MCF 10A (cell line): ENCODE results near the gene METTL1. TPM values are rescaled to one million over a fixed set of nuclear protein-coding genes. Genes with fewer than 3 reads are reported as not detected.

Experiments used
- BruUV-seq: library from RNA; stranded (reverse); fragments of 400-500 nt; replicated peaks from 2 replicates; lab custom pipeline; 2021; lab: Mats Ljungman, UMichigan
- CTCF ChIA-PET: fragments of 300-600 bp; sonication (Branson Sonifier 250); formaldehyde crosslinking; extraction: SDS; loops from one replicate; lab custom pipeline; 2021; ENCODE audit warnings: antibody characterized with exemption, inconsistent platforms; lab: Yijun Ruan, JAX
- POLR2A ChIA-PET: fragments of 300-600, 350-650 bp; sonication (Branson Sonifier 250); formaldehyde crosslinking; extraction: SDS; loops from one replicate; lab custom pipeline; 2020; ENCODE audit warnings: antibody characterized with exemption, inconsistent platforms; lab: Yijun Ruan, JAX
- DNase-seq: peaks from one replicate; pipeline ENCODE4 v3.0.0-alpha.2; 2018; ENCODE audit not compliant: unreplicated experiment
- H3K27ac Mint-ChIP-seq: one replicate; pipeline ENCODE4 v1.8.0; 2022; ENCODE audit warnings: mild to moderate bottlenecking, low read depth, mixed read lengths; ENCODE audit not compliant: unreplicated experiment
- H3K27me3 Mint-ChIP-seq: one replicate; pipeline ENCODE4 v1.8.0; 2022; ENCODE audit warnings: mixed read lengths; ENCODE audit not compliant: insufficient read depth, unreplicated experiment
- H3K36me3 Mint-ChIP-seq: one replicate; pipeline ENCODE4 v1.8.0; 2022; ENCODE audit warnings: mild to moderate bottlenecking, moderate library complexity, mixed read lengths; ENCODE audit not compliant: insufficient read depth, unreplicated experiment
- H3K4me1 Mint-ChIP-seq: one replicate; pipeline ENCODE4 v1.8.0; 2022; ENCODE audit warnings: mixed read lengths; ENCODE audit not compliant: insufficient read depth, unreplicated experiment
- H3K4me3 Mint-ChIP-seq: one replicate; pipeline ENCODE4 v1.8.0; 2022; ENCODE audit warnings: mild to moderate bottlenecking, moderate library complexity, mixed read lengths; ENCODE audit not compliant: unreplicated experiment
- H3K9me3 Mint-ChIP-seq: one replicate; pipeline ENCODE4 v1.8.0; 2022; ENCODE audit warnings: mixed read lengths; ENCODE audit not compliant: unreplicated experiment
- intact Hi-C: fragments of 100-400 bp; cut with micrococcal nuclease; formaldehyde crosslinking; loops from 2 replicates; pipeline ENCODE4 v1.14.1; 2022
- total RNA-seq: library from RNA; stranded (reverse); gene quantifications from 2 replicates; pipeline ENCODE4 v1.2.3, GENCODE V29; 2022
- TF ChIP-seq, protein P1 (sequence below): fragments of 200-600 bp; IDR thresholded peaks from one replicate; pipeline ENCODE4 v1.8.0; 2022; ENCODE audit warnings: antibody characterized with exemption, mild to moderate bottlenecking; ENCODE audit not compliant: unreplicated experiment

The METTL1 gene
- total RNA-seq, 1 experiment from 2014 or later = 40.6 TPM

DNA sequence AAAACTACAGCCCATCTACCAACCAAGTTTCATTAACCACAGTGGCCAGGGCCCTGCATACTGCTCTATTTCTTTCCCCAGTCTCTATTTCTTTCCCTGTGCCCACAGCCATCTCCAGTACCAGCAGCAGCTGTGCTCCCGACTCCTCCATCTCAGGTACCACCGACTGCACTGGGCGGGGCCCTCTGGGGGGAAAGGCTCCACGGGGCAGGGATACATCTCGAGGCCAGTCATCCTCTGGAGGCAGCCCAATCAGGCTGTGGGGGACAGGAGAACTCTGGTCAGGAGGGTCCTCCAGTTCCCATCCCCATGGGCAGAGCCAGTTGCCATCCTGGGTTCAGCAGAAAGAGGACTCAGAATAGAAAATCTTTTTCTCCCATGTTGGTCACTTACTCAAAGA is 22.8 kb downstream of the METTL1 start:
- DNase-seq = no peak
- Mint-ChIP-seq H3K27me3 (no peaks in the 10 kb centered on the region), H3K9me3 (no peaks in the 10 kb centered on the region), H3K4me1 (peaks cover 37% of the 10 kb centered on the region), H3K27ac (no peak overlapping the region), H3K4me3 (no peak overlapping the region), H3K36me3 (peaks cover 66% of the 10 kb centered on the region)
- no TSS peak for BruUV-seq
- intact Hi-C loops = no loop called here
- ChIA-PET CTCF (interaction anchor here (1.9 to 3.1 kb wide), 2 partner anchors 10 to 23 kb away, joined by 6 to 11 read pairs; no protein-coding TSS in a partner anchor), POLR2A (interaction anchor here (0.7 to 1.9 kb wide), 3 partner anchors 18 to 231 kb away, joined by 3 to 13 read pairs (median 4); partner anchors contain the start of gene CYP27B1)
- TF ChIP-seq, protein P1, sequence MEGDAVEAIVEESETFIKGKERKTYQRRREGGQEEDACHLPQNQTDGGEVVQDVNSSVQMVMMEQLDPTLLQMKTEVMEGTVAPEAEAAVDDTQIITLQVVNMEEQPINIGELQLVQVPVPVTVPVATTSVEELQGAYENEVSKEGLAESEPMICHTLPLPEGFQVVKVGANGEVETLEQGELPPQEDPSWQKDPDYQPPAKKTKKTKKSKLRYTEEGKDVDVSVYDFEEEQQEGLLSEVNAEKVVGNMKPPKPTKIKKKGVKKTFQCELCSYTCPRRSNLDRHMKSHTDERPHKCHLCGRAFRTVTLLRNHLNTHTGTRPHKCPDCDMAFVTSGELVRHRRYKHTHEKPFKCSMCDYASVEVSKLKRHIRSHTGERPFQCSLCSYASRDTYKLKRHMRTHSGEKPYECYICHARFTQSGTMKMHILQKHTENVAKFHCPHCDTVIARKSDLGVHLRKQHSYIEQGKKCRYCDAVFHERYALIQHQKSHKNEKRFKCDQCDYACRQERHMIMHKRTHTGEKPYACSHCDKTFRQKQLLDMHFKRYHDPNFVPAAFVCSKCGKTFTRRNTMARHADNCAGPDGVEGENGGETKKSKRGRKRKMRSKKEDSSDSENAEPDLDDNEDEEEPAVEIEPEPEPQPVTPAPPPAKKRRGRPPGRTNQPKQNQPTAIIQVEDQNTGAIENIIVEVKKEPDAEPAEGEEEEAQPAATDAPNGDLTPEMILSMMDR = no peak

DNA sequence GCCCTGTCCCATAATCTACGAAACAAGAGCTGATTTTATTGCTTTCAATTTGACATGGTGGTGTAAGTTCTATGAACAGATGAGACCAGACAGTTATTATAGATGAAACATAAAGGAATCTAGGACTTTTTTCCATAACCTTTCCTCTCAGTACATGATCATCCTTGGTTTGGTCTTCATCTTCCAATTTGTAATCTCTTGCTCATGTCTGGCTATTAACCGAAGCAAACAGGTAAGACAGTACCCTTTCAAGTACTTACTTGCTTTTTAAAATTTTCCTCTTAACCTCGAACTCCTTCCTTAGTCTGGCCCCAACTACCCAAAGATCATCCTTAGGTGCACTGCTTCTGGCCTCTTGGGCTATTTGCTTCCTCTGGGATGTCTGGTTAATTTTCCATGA is 25.9 kb downstream of the METTL1 start:
- ChIA-PET POLR2A (interaction anchor here (0.7 to 2.5 kb wide), 5 partner anchors 9 to 868 kb away, joined by 3 to 20 read pairs (median 5); partner anchors contain the start of genes EEF1AKMT3, MARCHF9, METTL1 and OS9), CTCF (no interaction called here)
- H3K4me3 Mint-ChIP-seq = peak overlapping the region; percentile 100
- peaks cover 61% of the 10 kb centered on the region for H3K36me3 Mint-ChIP-seq
- no peaks in the 10 kb centered on the region for H3K9me3 Mint-ChIP-seq
- H3K4me1 Mint-ChIP-seq = peaks cover 17% of the 10 kb centered on the region
- peak overlapping the region; percentile 100 for H3K27ac Mint-ChIP-seq
- intact Hi-C loops = no loop called here
- BruUV-seq = no TSS peak
- TF ChIP-seq, protein P1 = no peak
- DNase-seq = no peak
- H3K27me3 Mint-ChIP-seq = peaks cover 5% of the 10 kb centered on the region

DNA sequence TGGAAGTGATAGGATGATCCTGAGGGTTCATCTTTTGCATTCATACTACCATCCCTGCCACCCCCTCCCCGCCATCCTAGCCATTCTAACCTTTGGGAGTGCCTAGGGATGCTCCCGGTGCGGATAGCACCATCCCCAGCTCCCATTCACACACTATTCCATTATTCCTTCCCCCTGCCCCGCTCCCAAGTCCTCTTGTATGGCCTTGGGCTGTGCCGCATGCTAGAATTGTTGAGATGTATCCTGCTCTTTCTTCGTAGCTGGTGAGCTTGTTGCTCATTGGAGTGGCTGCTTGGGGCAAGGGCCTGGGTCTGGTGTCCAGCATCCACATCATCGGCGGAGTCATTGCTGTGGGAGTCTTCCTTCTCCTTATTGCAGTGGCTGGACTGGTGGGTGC is 26.4 kb downstream of the METTL1 start:
- H3K27ac Mint-ChIP-seq = peak overlapping the region; percentile 100
- no peaks in the 10 kb centered on the region for H3K9me3 Mint-ChIP-seq
- intact Hi-C loops = no loop called here
- ChIA-PET POLR2A (interaction anchor here (0.6 to 2.5 kb wide), 19 partner anchors 9 to 867 kb away, joined by 3 to 20 read pairs (median 3); partner anchors contain the start of genes EEF1AKMT3, MARCHF9, METTL1 and OS9), CTCF (interaction anchor here (0.5 to 1.7 kb wide), 6 partner anchors 12 to 161 kb away, joined by 3 to 11 read pairs (median 4); no protein-coding TSS in a partner anchor)
- TF ChIP-seq, protein P1 = no peak
- no peak for DNase-seq
- H3K4me3 Mint-ChIP-seq = peak overlapping the region; percentile 100
- peaks cover 55% of the 10 kb centered on the region for H3K36me3 Mint-ChIP-seq
- H3K4me1 Mint-ChIP-seq = peaks cover 13% of the 10 kb centered on the region
- peaks cover 11% of the 10 kb centered on the region for H3K27me3 Mint-ChIP-seq
- BruUV-seq = TSS peak; percentile 42

DNA sequence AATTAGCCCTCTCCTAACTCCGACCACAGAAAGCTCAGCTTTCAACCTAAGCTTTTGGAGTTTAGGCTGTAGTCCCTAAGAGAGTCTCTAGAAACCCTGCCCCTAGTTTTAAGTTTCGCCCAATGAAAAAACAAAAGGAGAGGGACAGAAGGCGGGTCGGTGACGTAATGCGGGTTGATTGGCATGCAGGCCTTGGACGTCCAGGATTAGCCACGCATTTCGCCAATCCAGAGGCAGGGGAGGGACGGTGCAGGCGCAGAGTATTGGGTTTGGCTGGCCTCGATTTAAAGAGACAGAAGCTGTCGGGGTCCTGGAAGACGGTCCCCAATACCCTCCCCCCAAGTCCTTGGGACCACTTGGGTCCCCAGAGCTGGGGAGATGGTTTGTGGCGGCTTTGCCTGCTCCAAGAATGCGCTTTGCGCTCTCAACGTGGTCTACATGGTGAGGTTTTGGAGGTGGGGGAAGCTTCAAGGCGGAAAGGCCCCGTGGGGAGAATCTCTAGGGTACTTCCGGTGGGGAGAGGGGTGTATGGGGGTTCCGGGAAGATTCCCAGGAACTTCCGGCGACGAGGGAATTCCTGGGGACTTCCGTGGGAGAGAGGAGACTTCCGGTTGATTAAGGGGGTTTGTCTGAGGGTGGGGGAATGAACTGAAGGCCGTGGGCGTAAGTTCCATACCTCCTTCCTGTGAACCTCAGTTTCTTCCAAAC is 27.0 kb downstream of the METTL1 start, which contains the start of gene TSPAN31:
TSS of gene TSPAN31 (plus strand) at position 263 of the 708 bp plus-strand sequence. CDS start at position 379, 116 bp downstream.
- Mint-ChIP-seq H3K4me1 (peaks cover 11% of the 10 kb centered on the region), H3K4me3 (peak within 1 kb of the TSS; percentile 100), H3K9me3 (no peaks in the 10 kb centered on the region), H3K36me3 (peaks cover 50% of the 10 kb centered on the region), H3K27me3 (peaks cover 16% of the 10 kb centered on the region), H3K27ac (peak within 1 kb of the TSS; percentile 100)
- intact Hi-C loops = loop anchor here (1.0 kb wide), 1 partner anchor 19 kb away; no protein-coding TSS in a partner anchor
- TF ChIP-seq, protein P1 = no peak
- ChIA-PET CTCF (interaction anchor here (0.5 to 1.7 kb wide), 7 partner anchors 12 to 161 kb away, joined by 3 to 11 read pairs (median 5); no protein-coding TSS in a partner anchor), POLR2A (interaction anchor here (0.5 to 2.5 kb wide), 30 partner anchors 8 to 1215 kb away, joined by 3 to 20 read pairs (median 4); partner anchors contain the start of genes EEF1AKMT3, MARCHF9, METTL1 and OS9)
- DNase-seq = peak; percentile 99
- no TSS peak for BruUV-seq
